Renal cortical epithelial cell (primary cell): ENCODE measurements around the gene FNDC3B. TPM values are rescaled to one million over a fixed set of nuclear protein-coding genes. Genes with fewer than 3 reads are reported as not detected.
A peak's percentile ranks its signal among the peaks of the same experiment; 100 is the strongest.

Source experiments
- DNase-seq: peaks from one replicate; pipeline ENCODE4 v3.0.0-alpha.2; 2011; ENCODE audit warnings: low read depth
- total RNA-seq: library from RNA; depleted of rRNA; stranded (reverse); fragments of >200 nt; gene quantifications from 2 replicates; pipeline ENCODE4 v1.2.3, GENCODE V29; 2014

Gene FNDC3B
- total RNA-seq, 1 donor from 2014 or later, result 220 TPM

- DNase-seq, result no peak
Measured at GRCh38 chr3:172134352-172134751, 95.0 kb downstream of the FNDC3B start.

- no peak for DNase-seq
Measured at GRCh38 chr3:172135185-172135584, 95.8 kb downstream of the FNDC3B start.

- DNase-seq, result peak; percentile 76
Measured at GRCh38 chr3:172135820-172136219, 96.4 kb downstream of the FNDC3B start.

- DNase-seq, result no peak
Measured at GRCh38 chr3:172136330-172136729, 97.0 kb downstream of the FNDC3B start.

GRCh38 chr3:172137287-172138192 lies 98.2 kb downstream of the FNDC3B start:
- no peak for DNase-seq

- DNase-seq, result no peak
Measured at GRCh38 chr3:172138193-172138537, 98.8 kb downstream of the FNDC3B start.

- DNase-seq, result peak; percentile 76
Measured at GRCh38 chr3:172138792-172139507, 99.6 kb downstream of the FNDC3B start.

GRCh38 chr3:172139528-172140276 lies 100.3 kb downstream of the FNDC3B start:
- DNase-seq, result no peak

- DNase-seq, result peak; percentile 99
Measured at GRCh38 chr3:172140499-172141391, 101.4 kb downstream of the FNDC3B start.

GRCh38 chr3:172142051-172142863 lies 102.9 kb downstream of the FNDC3B start:
- peak; percentile 90 for DNase-seq

GRCh38 chr3:172142864-172143451 lies 103.6 kb downstream of the FNDC3B start:
- no peak for DNase-seq

GRCh38 chr3:172143739-172144497 lies 104.5 kb downstream of the FNDC3B start:
- DNase-seq, result no peak

GRCh38 chr3:172144601-172145000 lies 105.2 kb downstream of the FNDC3B start:
- DNase-seq, result no peak

GRCh38 chr3:172145031-172145686 lies 105.8 kb downstream of the FNDC3B start:
- DNase-seq, result no peak

- no peak for DNase-seq
Measured at GRCh38 chr3:172146349-172146748, 107.0 kb downstream of the FNDC3B start.

GRCh38 chr3:172147113-172147818 lies 107.9 kb downstream of the FNDC3B start:
- DNase-seq, result no peak

GRCh38 chr3:172148241-172148640 lies 108.9 kb downstream of the FNDC3B start:
- no peak for DNase-seq
